GM10248 (cell line): ENCODE measurements around the gene DGLUCY.

Experiments
- CTCF ChIA-PET: fragments of 300-600 bp; sonication (Branson Sonifier 250); formaldehyde crosslinking; extraction: SDS; loops from one replicate; lab custom pipeline; 2021; ENCODE audit warnings: antibody characterized with exemption; lab: Yijun Ruan, JAX
- POLR2A ChIA-PET: fragments of 350-650 bp; sonication (Branson Sonifier 250); formaldehyde crosslinking; extraction: SDS; loops from one replicate; lab custom pipeline; 2020; ENCODE audit warnings: antibody characterized with exemption; lab: Yijun Ruan, JAX
- DNase-seq: peaks from one replicate; pipeline ENCODE4 v3.0.0; 2012; ENCODE audit errors: extremely low spot score
- CTCF ChIP-seq: IDR thresholded peaks from 2 replicates; pipeline ENCODE4 v1.5.1; 2012; ENCODE audit warnings: mild to moderate bottlenecking, low read depth; ENCODE audit errors: extremely low read depth, missing control alignments, control extremely low read depth

DGLUCY gene

DNA sequence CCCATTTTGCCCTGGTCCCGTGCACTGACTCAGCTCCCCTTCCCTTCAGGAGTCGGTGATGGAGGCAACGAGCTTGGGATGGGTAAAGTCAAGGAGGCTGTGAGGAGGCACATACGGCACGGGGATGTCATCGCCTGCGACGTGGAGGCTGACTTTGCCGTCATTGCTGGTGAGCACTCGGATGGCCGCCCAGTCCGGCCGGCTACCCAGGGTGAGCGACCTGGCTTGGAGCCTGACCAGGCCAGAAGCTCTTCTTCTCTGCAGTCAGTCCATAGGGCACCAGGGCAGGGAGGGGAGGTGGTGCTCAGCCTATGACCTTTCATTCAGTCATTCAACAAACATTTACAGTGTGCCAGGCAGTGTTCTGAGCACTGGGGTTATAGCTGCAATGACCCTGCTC is 90.8 kb downstream of the DGLUCY start:
- ChIA-PET POLR2A (no interaction called here), CTCF (interaction anchor here (1.2 to 2.2 kb wide), 3 partner anchors 11 to 220 kb away, joined by 3 to 7 read pairs (median 4); no protein-coding TSS in a partner anchor)
- DNase-seq: no peak
- TF ChIP-seq CTCF: no peak

DNA sequence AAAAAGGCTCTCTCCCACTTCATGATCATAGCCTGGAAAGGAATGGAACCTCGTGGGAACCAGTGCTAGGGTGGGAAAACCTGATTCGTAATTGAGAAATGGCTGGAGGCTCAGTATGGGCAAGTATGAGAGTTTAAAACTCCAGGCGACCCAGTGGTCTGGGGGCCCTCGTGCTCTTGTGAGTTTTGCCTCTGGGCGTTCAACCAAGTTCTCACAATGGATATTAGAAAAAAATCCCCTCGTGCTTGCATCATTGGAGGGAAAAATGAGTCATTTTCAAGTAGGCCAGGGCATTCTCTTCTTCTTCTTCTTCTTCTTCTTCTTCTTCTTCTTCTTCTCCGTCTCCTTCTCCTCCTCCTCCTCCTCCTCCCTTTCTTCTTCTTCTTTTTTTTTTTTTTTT is 91.6 kb downstream of the DGLUCY start:
- no peak for DNase-seq
- ChIA-PET POLR2A (no interaction called here), CTCF (interaction anchor here (1.2 to 2.2 kb wide), 3 partner anchors 12 to 219 kb away, joined by 3 to 7 read pairs (median 4); no protein-coding TSS in a partner anchor)
- no peak for TF ChIP-seq CTCF

- POLR2A ChIA-PET: no interaction called here
- no peak for TF ChIP-seq CTCF
- DNase-seq: no peak
- CTCF ChIA-PET: interaction anchor here (0.8 to 1.1 kb wide), 2 partner anchors 13 to 29 kb away, joined by 3 read pairs; no protein-coding TSS in a partner anchor
Observed at GRCh38 chr14:91207008-91207407, 93.1 kb downstream of the DGLUCY start.

- CTCF ChIA-PET: interaction anchor here (1.2 to 1.5 kb wide), 3 partner anchors 8 to 38 kb away, joined by 3 to 9 read pairs (median 4); no protein-coding TSS in a partner anchor
- no peak for DNase-seq
- POLR2A ChIA-PET: no interaction called here
- TF ChIP-seq CTCF: no peak
Observed at GRCh38 chr14:91211017-91211416, 97.1 kb downstream of the DGLUCY start.

- CTCF ChIA-PET: no interaction called here
- no peak for DNase-seq
Observed at GRCh38 chr14:91214306-91214705, 100.4 kb downstream of the DGLUCY start.

DNA sequence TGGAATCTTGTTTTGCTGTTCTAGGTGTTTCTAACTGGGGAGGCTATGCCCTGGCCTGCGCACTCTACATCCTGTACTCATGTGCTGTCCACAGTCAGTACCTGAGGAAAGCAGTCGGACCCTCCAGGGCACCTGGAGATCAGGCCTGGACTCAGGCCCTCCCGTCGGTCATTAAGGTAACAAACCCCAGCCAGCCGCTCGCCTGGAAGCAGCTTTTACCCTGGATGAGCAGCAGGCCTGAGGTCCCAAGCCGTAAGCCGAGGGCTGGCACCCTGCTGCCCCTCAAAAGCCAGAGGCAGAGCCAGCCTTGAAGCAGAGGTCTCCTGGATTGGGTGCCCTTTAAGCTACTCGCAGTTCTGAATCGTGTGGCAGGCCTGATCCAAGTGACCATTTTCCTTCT is 101.5 kb downstream of the DGLUCY start:
- no peak for DNase-seq
- ChIA-PET CTCF (interaction anchor here (1.1 to 1.9 kb wide), 4 partner anchors 12 to 41 kb away, joined by 3 to 5 read pairs (median 4); no protein-coding TSS in a partner anchor), POLR2A (no interaction called here)
- no peak for TF ChIP-seq CTCF

More at GRCh38 chr14:91214306-91214705, 100.4 kb downstream of the DGLUCY start:
- TF ChIP-seq CTCF: no peak
- POLR2A ChIA-PET: no interaction called here

GRCh38 chr14:91216731-91217226 is 102.9 kb downstream of the DGLUCY start:
- no peak for DNase-seq
- no peak for TF ChIP-seq CTCF
- ChIA-PET CTCF (interaction anchor here (1.1 to 1.9 kb wide), 4 partner anchors 10 to 40 kb away, joined by 3 to 5 read pairs (median 4); no protein-coding TSS in a partner anchor), POLR2A (no interaction called here)
